Right ventricle myocardium superior (tissue), 1 donor: ENCODE results near the gene INPP5A. TPM values are rescaled to one million over a fixed set of nuclear protein-coding genes. Genes with fewer than 3 reads are reported as not detected.

ENCODE experiments used
- ATAC-seq: fragments of 200-7000 bp; cut with Tn5 transposase; one replicate; pipeline ENCODE4 v1.9.1; 2020; ENCODE audit warnings: mild to moderate bottlenecking; ENCODE audit not compliant: poor library complexity
- DNase-seq: peaks from one replicate; pipeline ENCODE4 v3.0.0-alpha.2; 2020
- intact Hi-C: fragments of 100-400 bp; cut with DNase I; formaldehyde crosslinking; loops from one replicate; pipeline ENCODE4 v1.11.2; 2022
- total RNA-seq: library from RNA; stranded (reverse); fragmentation: NEBNext Ultra II Directional; extraction: Animal tissue kit (Norgen Biotek cat#: 25700); gene quantifications from one replicate; pipeline ENCODE4 v1.2.1, GENCODE V29; 2021
- donor health status: DM: no; HTN: yes; CAD: no; lungs with severe emphysema.

The INPP5A gene
- total RNA-seq, 1 donor from 2014 or later: 99.1 TPM

DNA sequence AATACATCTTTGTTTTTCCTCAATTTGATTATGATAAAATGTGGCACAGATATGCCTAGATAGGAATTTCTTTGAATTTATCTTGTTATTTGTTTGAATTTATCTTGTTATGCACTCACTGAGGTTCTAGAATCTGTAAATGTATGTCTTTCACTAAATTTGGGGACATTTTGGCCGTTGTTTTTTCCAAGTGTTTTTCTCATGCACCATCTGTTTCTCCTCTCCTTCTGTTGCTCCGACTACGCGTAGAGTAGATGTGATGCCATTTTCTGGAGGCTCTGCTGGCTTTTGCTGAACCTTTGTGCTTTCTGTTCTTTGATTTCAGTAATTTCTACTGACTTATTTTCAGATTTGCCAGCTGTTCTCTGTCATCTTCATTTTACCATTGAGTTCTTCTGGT is 101.9 kb downstream of the INPP5A start:
- intact Hi-C loops: loop anchor here (2.0 to 10.0 kb wide), 2 partner anchors 131 to 245 kb away; partner anchors contain the start of gene PWWP2B
- no peak for ATAC-seq
- no peak for DNase-seq

DNA sequence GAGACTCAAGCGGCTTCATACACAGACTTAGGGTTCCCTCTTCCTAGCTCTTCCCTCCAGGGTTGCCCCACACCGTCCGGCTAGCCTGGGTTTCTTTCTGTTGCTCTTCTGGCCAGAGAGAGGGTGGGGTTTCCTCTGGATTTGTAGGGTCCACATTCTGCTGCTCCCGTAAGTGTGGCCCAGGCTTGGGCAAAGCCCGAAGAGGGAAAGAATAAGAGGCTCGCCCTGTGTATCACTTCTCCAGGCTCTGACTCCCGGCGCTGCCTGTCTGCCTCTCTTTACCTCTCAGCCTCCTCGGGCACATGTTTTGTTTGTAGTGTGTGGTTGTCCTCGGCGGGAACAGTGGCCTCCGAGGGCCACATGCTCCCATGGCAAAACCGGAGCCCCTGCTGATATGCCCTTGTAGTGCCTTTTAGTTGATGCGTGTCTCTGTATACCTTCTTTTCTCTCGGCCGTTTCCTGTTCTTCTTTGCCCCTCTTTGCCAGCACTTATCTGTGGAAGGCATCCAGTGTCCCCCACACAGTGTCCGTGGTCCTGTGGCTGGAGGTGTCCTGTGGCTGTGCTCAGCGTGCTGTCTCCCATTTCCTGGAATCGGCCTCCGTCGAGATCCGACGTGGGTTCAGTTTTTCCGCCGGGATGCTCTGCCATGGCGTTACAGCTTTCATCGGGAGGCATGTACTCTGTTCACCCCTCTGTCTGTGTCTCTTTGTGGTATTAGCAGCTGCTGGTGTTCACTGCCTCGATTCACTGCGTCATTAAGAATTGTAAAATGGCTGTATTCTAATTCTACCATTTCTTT is 102.9 kb downstream of the INPP5A start:
- intact Hi-C loops: no loop called here
- no peak for ATAC-seq
- DNase-seq: no peak

DNA sequence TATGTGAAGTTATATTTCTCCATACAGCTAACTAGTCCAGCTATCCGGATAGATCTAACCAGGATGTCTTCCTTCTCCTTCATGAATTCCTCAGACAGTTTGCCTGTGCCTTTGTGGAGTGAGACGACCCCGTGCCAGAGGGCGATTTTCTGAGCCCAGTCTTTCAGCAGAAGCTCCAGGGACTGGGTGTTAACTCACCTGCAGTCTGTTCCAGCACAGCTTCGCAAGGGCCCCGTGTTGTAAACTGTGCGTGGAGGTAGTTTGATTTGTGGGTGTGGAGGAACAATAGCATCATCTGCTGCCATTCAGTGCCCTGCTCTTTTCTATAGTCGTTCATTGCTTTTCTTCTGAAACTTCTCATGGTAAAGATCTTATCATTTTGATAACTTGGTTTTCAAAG is 103.8 kb downstream of the INPP5A start:
- no peak for ATAC-seq
- intact Hi-C loops: no loop called here
- no peak for DNase-seq

- DNase-seq (no peak), ATAC-seq (no peak)
- intact Hi-C loops: no loop called here
Measured at GRCh38 chr10:132641966-132642731, 104.6 kb downstream of the INPP5A start.

- intact Hi-C loops: no loop called here
- no peak for DNase-seq
- no peak for ATAC-seq
Measured at GRCh38 chr10:132642732-132643008, 105.1 kb downstream of the INPP5A start.

GRCh38 chr10:132643709-132644526 is 106.3 kb downstream of the INPP5A start:
- intact Hi-C loops: no loop called here
- ATAC-seq (no peak), DNase-seq (no peak)

GRCh38 chr10:132644527-132645246 is 107.1 kb downstream of the INPP5A start:
- intact Hi-C loops: no loop called here
- DNase-seq: no peak
- no peak for ATAC-seq

GRCh38 chr10:132645247-132645530 is 107.6 kb downstream of the INPP5A start:
- intact Hi-C loops: no loop called here
- no peak for DNase-seq
- ATAC-seq: no peak

- intact Hi-C loops: no loop called here
- DNase-seq (no peak), ATAC-seq (no peak)
Measured at GRCh38 chr10:132645630-132646442, 108.2 kb downstream of the INPP5A start.

DNA sequence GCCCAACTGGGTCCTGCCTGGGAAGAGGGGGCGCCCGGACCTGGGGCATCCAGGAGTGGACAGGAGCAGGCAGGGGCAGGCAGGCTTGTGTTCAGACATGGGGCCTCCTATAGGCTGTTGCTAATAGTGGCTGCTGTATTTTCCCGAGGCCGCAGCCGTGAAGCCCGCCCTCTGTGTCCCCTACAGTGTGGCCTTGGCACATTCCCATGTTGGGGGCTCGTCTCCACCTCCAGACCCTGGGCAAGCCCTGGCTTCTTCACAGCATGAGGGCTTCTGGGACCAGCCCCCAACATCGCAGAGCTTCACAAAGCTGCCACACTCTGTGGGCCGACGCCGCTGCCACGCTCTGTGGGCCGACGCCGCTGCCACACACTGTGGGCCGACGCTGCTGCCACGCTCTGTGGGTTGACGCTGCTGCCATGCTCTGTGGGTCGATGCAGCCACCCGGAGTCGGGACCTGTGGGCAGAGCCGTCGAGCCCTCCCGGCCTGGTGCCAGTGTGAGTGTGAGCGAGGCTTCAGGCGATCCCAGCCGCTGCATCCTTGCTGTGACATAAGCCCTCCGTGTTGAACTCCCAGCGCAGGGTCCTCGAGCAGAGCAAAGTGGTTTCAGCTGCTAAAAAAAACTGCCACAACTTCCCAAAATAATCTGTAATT is 109.0 kb downstream of the INPP5A start:
- DNase-seq (no peak), ATAC-seq (no peak)
- intact Hi-C loops: no loop called here

DNA sequence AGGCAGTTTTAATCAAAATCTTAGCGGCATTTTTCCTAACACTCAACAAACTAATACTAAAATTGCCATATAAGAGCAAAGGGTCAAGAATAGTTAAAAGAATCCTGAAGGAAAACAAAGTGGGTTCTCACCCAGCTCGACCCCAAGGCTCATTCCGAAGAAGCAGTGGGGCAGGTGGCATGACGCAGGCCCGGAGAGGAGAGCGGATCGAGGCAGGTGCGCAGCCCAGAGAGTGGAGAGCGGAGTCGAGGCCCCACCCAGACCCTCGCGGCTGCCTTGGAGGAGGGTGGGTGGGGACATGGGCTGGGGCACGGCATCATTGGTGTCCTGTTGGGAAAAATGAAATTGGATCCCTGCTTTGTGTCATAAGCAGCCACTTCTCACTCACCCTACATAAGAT is 109.8 kb downstream of the INPP5A start:
- intact Hi-C loops: no loop called here
- ATAC-seq (no peak), DNase-seq (no peak)

GRCh38 chr10:132648072-132648850 is 110.7 kb downstream of the INPP5A start:
- no peak for DNase-seq
- intact Hi-C loops: no loop called here

GRCh38 chr10:132648851-132649528 is 111.4 kb downstream of the INPP5A start:
- intact Hi-C loops: no loop called here
- no peak for ATAC-seq
- no peak for DNase-seq

More at GRCh38 chr10:132648072-132648850, 110.7 kb downstream of the INPP5A start:
- ATAC-seq: no peak

DNA sequence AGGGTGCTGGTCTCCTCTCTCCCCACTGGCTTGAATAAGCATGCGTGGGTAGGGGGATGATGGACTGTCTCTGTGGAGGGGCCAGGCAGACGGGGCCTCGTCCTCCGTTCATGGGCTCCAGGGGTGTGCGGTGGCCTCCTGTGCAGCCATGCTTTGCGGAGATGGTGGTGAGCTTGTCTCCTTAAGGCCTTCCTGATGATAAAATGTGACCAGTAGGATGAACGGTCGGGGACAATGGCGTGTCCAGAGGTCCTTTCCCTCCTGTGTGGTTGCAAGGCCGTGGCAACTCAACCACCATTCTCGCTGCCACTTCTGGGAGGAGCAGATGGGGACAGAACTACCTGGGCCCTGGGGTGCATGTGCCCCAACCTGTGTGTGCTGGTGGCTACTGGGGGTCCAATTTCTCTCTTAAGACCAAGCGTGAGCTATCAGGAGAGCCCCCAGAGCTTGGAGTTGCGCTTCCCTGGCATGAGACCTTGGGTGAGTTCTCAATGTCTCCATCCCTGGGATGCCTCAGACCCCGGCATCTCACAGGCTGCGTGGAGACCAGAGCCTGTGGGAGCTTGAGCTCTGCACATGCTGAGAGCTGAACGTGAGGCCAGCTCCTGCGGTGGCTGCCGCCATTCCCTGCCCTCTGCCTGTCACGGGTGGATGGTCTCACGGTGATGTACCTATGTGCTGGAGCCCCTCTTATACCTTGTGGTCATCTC is 112.2 kb downstream of the INPP5A start:
- intact Hi-C loops: loop anchor here (10.0 kb wide), 1 partner anchor 475 kb away; no protein-coding TSS in a partner anchor
- ATAC-seq: no peak
- no peak for DNase-seq

DNA sequence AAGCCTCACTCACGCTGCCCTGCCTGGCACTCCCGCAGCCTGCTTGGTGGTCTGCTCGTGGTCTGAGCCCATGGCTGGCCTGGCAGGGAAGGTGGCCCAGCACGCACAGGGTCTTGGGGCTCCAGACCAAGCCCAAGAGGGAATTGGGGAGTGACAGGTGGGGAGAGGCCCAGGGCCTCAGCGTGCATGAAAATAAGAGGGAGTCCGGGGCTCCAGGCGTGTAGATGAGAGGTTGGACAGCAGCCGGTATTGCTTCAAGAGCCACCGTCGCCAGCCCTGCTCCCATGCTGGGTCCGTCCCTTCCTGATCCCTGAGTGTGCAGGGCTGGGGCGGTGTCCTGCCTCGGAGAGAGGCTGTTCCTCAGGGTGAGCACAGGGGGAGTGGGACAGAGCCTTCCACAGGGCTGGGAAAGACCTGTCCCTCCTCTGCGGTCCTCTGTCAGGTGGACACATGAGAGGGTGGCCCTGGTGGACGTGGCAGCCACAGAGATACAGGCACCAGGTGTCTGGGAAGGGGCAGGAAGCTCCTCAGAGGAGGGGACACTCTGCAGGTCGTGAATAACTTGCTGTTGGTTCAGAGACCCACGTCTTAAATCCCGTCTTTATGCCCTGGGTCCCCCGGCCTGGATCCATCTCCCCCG is 113.1 kb downstream of the INPP5A start:
- intact Hi-C loops: loop anchor here (10.0 kb wide), 1 partner anchor 474 kb away; no protein-coding TSS in a partner anchor
- ATAC-seq (no peak), DNase-seq (no peak)
